ENCODE results near the gene AP1B1. TPM values are rescaled to one million over a fixed set of nuclear protein-coding genes. Genes with fewer than 3 reads are reported as not detected.

The AP1B1 gene
- total and polyA plus RNA-seq, 2 experiments from 2014 or later, result 67.4 to 68.2 TPM

GRCh38 chr22:29325356-29325755 is 63.0 kb downstream of the AP1B1 start:
- H3K4me3 ChIP-seq, result no peak overlapping the region
- H3K4me1 ChIP-seq (ENCODE audit: low read depth), result no peaks in the 10 kb centered on the region
- peaks cover 2% of the 10 kb centered on the region for H3K36me3 ChIP-seq
- H3K9me3 ChIP-seq (ENCODE audit: low read depth), result no peaks in the 10 kb centered on the region
- TF ChIP-seq CTCF (IDR thresholded peaks at IDR 0.05; ENCODE audit: low read depth, low read length), result no peak
- H3K27me3 ChIP-seq, result no peaks in the 10 kb centered on the region
- no peak for DNase-seq (ENCODE audit: low read depth in 1 of 2, low spot score in 1 of 2)
- H3K27ac ChIP-seq, result no peak overlapping the region

DNA sequence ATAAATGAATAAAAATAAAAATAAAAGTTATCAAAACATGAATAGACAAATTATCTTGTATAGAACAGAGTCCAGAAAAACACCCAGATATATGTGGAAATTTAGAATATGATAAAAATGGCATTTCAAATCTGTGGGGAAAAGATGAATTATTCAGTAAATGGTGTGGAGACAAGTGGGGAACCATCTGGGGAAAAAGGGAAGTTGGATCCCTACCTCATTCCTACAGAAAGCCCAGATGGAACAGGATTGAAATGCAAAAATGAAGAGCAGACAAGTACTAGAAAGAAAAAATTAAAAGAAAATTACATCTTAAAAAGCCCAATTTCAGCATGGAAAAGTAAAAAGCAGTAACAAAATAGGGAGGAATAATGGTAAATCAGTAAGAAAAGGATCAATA is 64.7 kb downstream of the AP1B1 start:
- no peaks in the 10 kb centered on the region for H3K4me1 ChIP-seq (ENCODE audit: low read depth)
- DNase-seq (ENCODE audit: low read depth in 1 of 2, low spot score in 1 of 2), result no peak

DNA sequence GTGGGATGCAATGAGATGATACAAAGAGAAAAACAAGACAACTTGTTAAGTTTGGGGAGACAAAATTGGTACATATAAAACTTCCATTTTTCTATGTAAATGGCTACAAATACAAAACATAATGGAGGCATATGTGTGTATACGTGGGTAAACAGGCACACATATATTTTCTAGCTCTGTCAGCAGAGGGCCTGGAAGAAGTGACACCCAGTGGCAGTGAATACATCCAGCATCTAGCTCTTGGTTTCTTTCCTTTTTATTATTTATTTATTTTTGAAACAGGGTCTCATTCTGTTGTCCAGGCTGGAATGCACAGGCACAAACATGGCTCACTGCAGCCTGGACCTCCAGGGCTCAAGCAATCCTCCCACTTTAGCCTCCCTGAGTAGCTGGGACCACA is 67.8 kb downstream of the AP1B1 start:
- DNase-seq (ENCODE audit: low read depth in 1 of 2, low spot score in 1 of 2), result no peak
- no peak overlapping the region for H3K27ac ChIP-seq
- TF ChIP-seq CTCF (IDR thresholded peaks at IDR 0.05; ENCODE audit: low read depth, low read length), result peak; percentile 9
- no peaks in the 10 kb centered on the region for H3K36me3 ChIP-seq
- no peak overlapping the region for H3K4me3 ChIP-seq
- H3K27me3 ChIP-seq, result peaks cover 10% of the 10 kb centered on the region
- H3K4me1 ChIP-seq (ENCODE audit: low read depth), result no peaks in the 10 kb centered on the region
- no peaks in the 10 kb centered on the region for H3K9me3 ChIP-seq (ENCODE audit: low read depth)

More for the DNA sequence above, 64.7 kb downstream of the AP1B1 start:
- Histone ChIP-seq H3K36me3 (peaks cover 2% of the 10 kb centered on the region), H3K27me3 (no peaks in the 10 kb centered on the region), H3K9me3 (ENCODE audit: low read depth) (no peaks in the 10 kb centered on the region), H3K27ac (no peak overlapping the region), H3K4me3 (no peak overlapping the region)
- TF ChIP-seq CTCF (IDR thresholded peaks at IDR 0.05; ENCODE audit: low read depth, low read length), result no peak

DNA sequence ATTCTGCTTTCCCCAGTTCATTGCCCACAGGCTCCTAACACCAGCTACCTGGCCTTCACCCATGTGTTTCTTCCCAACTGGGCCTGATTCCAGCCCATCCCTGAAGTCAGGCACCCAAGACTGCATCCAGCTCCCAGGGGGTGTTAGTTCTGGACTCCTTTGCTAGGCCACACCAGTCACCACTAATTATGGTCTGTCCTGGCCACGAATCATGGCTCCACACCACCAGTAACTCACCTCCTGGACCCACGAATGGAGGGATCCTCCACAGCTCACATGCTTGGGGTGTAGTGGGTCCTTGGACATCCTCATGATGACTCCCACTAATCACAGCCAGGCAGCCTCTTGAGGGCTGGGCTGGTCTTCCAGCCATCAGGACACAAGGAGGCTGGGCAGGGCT is 69.3 kb downstream of the AP1B1 start:
- Histone ChIP-seq H3K27ac (no peak overlapping the region), H3K9me3 (ENCODE audit: low read depth) (no peaks in the 10 kb centered on the region), H3K27me3 (peaks cover 25% of the 10 kb centered on the region), H3K4me1 (ENCODE audit: low read depth) (no peaks in the 10 kb centered on the region), H3K36me3 (no peaks in the 10 kb centered on the region), H3K4me3 (no peak overlapping the region)
- no peak for DNase-seq (ENCODE audit: low read depth in 1 of 2, low spot score in 1 of 2)
- no peak for TF ChIP-seq CTCF (IDR thresholded peaks at IDR 0.05; ENCODE audit: low read depth, low read length)

DNA sequence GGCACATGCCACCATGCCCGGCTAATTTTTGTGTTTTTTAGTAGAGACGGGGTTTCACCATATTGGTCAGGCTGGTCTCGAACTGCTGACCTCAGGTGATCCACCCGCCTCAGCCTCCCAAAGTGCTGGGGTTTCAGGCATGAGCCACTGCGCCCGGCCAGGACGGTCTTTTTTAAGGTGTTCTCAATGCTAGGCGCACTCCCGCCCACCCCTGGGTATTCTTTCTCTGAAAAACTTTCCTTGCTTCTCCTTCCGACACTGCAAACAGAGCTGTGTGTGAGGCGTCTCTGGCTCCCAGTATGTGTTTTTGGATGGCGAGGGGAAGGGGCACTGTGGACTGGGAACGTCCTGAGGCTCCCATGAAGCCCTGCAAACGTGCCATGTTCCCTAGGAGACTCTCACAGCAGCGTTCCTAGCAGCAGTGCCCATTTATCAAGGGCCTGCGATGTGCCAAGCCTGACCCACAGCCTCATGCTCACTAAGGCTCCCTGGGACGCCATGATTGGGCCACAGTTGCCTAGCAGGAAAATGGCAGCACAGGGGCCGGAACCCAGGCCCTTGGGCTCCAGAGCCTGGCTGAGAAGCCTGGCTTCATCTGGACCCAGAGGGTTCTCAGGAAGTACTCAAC is 70.4 kb downstream of the AP1B1 start:
- no peak for TF ChIP-seq CTCF (IDR thresholded peaks at IDR 0.05; ENCODE audit: low read depth, low read length)
- H3K9me3 ChIP-seq (ENCODE audit: low read depth), result no peaks in the 10 kb centered on the region
- no peak for DNase-seq (ENCODE audit: low read depth in 1 of 2, low spot score in 1 of 2)
- H3K4me1 ChIP-seq (ENCODE audit: low read depth), result no peaks in the 10 kb centered on the region
- H3K27ac ChIP-seq, result no peak overlapping the region
- peaks cover 35% of the 10 kb centered on the region for H3K27me3 ChIP-seq
- H3K4me3 ChIP-seq, result no peak overlapping the region
- no peaks in the 10 kb centered on the region for H3K36me3 ChIP-seq
